KOPT-K1 (cell line): Measurements from ENCODE around the gene CCN2.

Experiments
- H3K27ac ChIP-seq: fragments of 200-600 bp; sonication (generic); 2 replicates; pipeline ENCODE4 v1.5.1; 2016; ENCODE audit warnings: antibody characterized with exemption, mild to moderate bottlenecking, low read depth, low read length; ENCODE audit not compliant: poor library complexity, severe bottlenecking
- H3K36me3 ChIP-seq: fragments of 200-600 bp; sonication (generic); 2 replicates; pipeline ENCODE4 v1.5.1; 2017; ENCODE audit warnings: antibody characterized with exemption, mild to moderate bottlenecking, low read length, moderate library complexity; ENCODE audit not compliant: insufficient read depth
- H3K9me3 ChIP-seq: fragments of 200-600 bp; sonication (generic); 2 replicates; pipeline ENCODE4 v1.5.1; 2017; ENCODE audit warnings: antibody characterized with exemption, low read length, mild to moderate bottlenecking; ENCODE audit not compliant: insufficient read depth, poor library complexity, severe bottlenecking

The CCN2 gene

GRCh38 chr6:131950767-131951575 is at the start of gene CCN2:
Gene CCN2 (minus strand): TSS chr6:131951372. CDS start chr6:131951172, 200 bp downstream.
- H3K9me3 ChIP-seq, result no peaks in the 10 kb centered on the region
- no peak within 1 kb of the TSS for H3K27ac ChIP-seq
- H3K36me3 ChIP-seq, result no peaks in the 10 kb centered on the region

GRCh38 chr6:132000296-132000695 is 49.1 kb upstream of the CCN2 start:
- H3K27ac ChIP-seq, result no peak overlapping the region
- no peaks in the 10 kb centered on the region for H3K9me3 ChIP-seq
- H3K36me3 ChIP-seq, result no peaks in the 10 kb centered on the region

GRCh38 chr6:131999545-132000146 is 48.5 kb upstream of the CCN2 start:
- H3K27ac ChIP-seq, result no peak overlapping the region
- H3K9me3 ChIP-seq, result no peaks in the 10 kb centered on the region
- no peaks in the 10 kb centered on the region for H3K36me3 ChIP-seq

- Histone ChIP-seq H3K36me3 (no peaks in the 10 kb centered on the region), H3K9me3 (no peaks in the 10 kb centered on the region), H3K27ac (no peak overlapping the region)
Measured at GRCh38 chr6:131998255-131998982, 47.2 kb upstream of the CCN2 start.

GRCh38 chr6:131997429-131998153 is 46.4 kb upstream of the CCN2 start:
- Histone ChIP-seq H3K9me3 (no peaks in the 10 kb centered on the region), H3K27ac (no peak overlapping the region), H3K36me3 (no peaks in the 10 kb centered on the region)

GRCh38 chr6:131995917-131996316 is 44.7 kb upstream of the CCN2 start:
- Histone ChIP-seq H3K27ac (no peak overlapping the region), H3K9me3 (no peaks in the 10 kb centered on the region), H3K36me3 (no peaks in the 10 kb centered on the region)

DNA sequence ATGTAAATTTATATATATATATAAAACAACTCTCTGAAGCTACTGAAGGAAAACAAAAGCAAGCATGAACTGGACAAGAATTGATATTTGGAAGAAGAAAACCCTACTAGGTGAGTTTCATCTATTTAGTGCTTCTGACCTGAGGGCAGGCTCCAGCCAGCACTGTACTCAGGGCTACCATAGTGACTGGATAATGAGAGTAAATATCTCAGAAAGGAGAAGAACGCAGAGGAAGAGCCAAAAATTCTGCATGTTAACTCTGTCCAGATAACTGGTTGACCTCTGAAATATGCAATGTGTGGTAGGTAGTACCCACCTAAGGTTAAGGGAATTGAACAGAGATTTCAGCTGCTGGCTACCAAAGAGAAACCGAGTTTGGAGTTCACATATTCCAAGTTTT is 41.4 kb upstream of the CCN2 start:
- Histone ChIP-seq H3K27ac (no peak overlapping the region), H3K36me3 (no peaks in the 10 kb centered on the region), H3K9me3 (no peaks in the 10 kb centered on the region)

DNA sequence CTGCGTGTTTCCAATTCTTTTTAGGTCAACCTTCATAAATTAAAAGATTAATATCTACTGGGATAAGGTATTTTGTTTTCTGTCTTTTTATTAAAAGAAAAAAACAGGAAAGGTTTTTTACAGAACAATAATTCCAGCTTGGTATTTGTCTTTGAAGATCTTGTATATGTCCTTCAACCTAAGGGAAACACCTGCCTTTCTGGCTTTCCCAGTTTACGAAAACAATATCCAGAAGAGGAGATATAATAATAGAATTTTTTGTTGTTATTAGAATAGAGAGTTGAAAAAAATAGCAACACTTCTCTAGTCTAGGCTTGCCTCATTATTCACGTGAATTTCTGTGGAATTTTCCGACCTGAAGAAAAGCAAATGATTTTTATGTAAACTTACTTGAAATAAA is 37.9 kb upstream of the CCN2 start:
- no peak overlapping the region for H3K27ac ChIP-seq
- no peaks in the 10 kb centered on the region for H3K9me3 ChIP-seq
- H3K36me3 ChIP-seq, result no peaks in the 10 kb centered on the region

- Histone ChIP-seq H3K27ac (no peak overlapping the region), H3K9me3 (no peaks in the 10 kb centered on the region), H3K36me3 (no peaks in the 10 kb centered on the region)
Measured at GRCh38 chr6:131982740-131983259, 31.6 kb upstream of the CCN2 start.

- Histone ChIP-seq H3K36me3 (no peaks in the 10 kb centered on the region), H3K9me3 (no peaks in the 10 kb centered on the region), H3K27ac (no peak overlapping the region)
Measured at GRCh38 chr6:131981624-131981978, 30.4 kb upstream of the CCN2 start.

- H3K9me3 ChIP-seq, result no peaks in the 10 kb centered on the region
- no peaks in the 10 kb centered on the region for H3K36me3 ChIP-seq
- H3K27ac ChIP-seq, result no peak overlapping the region
Measured at GRCh38 chr6:131980791-131981623, 29.8 kb upstream of the CCN2 start.

DNA sequence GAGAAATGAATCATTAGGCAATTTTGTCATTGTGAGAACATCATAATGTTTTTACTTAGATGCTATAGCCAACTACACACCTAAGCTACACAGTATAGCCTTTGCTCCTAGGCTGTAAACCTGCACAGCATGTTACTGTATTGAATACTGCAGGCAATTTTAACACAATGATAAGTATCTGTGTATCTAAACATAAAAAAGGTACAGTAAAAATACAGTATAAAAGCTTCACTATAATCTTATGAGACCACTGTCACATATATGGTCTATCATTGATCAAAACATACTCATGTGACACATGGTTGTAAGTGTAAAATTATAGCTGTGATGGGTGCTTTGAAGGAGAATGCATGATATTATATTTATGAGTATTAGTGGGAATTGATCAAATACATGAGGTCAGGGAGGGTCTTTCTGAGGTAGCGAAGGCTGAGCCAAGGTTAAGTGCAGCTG is 29.2 kb upstream of the CCN2 start:
- Histone ChIP-seq H3K27ac (no peak overlapping the region), H3K9me3 (no peaks in the 10 kb centered on the region), H3K36me3 (no peaks in the 10 kb centered on the region)

- no peaks in the 10 kb centered on the region for H3K9me3 ChIP-seq
- no peak overlapping the region for H3K27ac ChIP-seq
- no peaks in the 10 kb centered on the region for H3K36me3 ChIP-seq
Measured at GRCh38 chr6:131979515-131980337, 28.6 kb upstream of the CCN2 start.
